IMR-90 (cell line): ENCODE measurements around the gene SIX5.

Source experiments
- CHD1 ChIP-seq: IDR thresholded peaks from 2 replicates; pipeline ENCODE4 v1.6.1; 2012; ENCODE audit warnings: low read depth, low read length, improper control_type of control experiment
- MAFK ChIP-seq: IDR thresholded peaks from 2 replicates; pipeline ENCODE4 v1.6.1; 2012; ENCODE audit warnings: low read depth, low read length, improper control_type of control experiment
- POLR2A ChIP-seq: IDR thresholded peaks from 2 replicates; pipeline ENCODE4 v1.6.1; 2012; ENCODE audit warnings: mild to moderate bottlenecking, low read depth, low read length
- RFX5 ChIP-seq: IDR thresholded peaks from 2 replicates; pipeline ENCODE4 v1.8.0; 2012; ENCODE audit warnings: low read depth, mild to moderate bottlenecking, low read length, moderate library complexity
- SMC3 ChIP-seq: fragments of 150-350 bp; IDR thresholded peaks from 2 replicates; pipeline ENCODE4 v1.6.1; 2016; ENCODE audit warnings: low read depth, mild to moderate bottlenecking, antibody characterized with exemption, low read length, moderate library complexity
- TF ChIP-seq, protein P1 (sequence below): conservative IDR thresholded peaks from 2 replicates; pipeline ENCODE4 v1.5.1; 2012; ENCODE audit warnings: mild to moderate bottlenecking, low read depth, low read length, improper control_type of control experiment

DNA sequence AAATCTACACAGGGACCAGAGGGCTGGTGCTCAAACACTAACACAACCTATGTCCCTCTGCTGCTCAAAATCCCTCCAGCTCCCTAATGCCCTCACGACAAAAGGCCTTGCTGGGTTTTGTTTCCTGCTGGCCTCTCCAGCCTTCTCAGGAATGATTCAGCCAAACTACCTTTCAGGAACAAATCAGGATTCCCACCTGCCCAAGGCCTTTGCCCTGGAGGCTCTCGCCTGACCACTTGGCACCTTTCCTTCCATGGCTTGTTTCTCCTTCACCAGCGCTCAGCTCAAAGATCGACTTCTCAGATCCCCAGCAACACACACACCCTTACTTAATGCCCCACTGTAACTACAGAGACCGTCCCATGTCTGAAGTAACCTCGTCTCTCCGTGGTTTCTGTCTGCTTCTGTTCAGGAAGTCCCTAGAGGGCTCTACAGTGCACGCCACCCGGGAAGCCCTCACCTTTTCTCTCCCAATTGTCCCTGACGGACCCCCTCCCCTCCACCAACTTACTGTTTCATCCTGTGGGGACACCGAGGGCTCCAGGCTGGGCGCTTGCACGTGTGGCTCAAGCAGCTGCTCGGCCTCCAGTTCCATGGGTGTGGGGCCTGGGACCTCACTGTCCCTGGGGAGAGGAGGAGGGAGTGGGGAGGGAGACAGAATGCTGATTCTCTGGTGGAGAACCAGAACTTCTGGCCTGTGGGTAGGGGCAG lies 3.2 kb upstream of the SIX5 start:
- TF ChIP-seq, protein P1, sequence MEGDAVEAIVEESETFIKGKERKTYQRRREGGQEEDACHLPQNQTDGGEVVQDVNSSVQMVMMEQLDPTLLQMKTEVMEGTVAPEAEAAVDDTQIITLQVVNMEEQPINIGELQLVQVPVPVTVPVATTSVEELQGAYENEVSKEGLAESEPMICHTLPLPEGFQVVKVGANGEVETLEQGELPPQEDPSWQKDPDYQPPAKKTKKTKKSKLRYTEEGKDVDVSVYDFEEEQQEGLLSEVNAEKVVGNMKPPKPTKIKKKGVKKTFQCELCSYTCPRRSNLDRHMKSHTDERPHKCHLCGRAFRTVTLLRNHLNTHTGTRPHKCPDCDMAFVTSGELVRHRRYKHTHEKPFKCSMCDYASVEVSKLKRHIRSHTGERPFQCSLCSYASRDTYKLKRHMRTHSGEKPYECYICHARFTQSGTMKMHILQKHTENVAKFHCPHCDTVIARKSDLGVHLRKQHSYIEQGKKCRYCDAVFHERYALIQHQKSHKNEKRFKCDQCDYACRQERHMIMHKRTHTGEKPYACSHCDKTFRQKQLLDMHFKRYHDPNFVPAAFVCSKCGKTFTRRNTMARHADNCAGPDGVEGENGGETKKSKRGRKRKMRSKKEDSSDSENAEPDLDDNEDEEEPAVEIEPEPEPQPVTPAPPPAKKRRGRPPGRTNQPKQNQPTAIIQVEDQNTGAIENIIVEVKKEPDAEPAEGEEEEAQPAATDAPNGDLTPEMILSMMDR = no peak
- TF ChIP-seq POLR2A = no peak
- TF ChIP-seq SMC3 = no peak
- TF ChIP-seq RFX5 = no peak
- TF ChIP-seq MAFK = no peak
- no peak for TF ChIP-seq CHD1
